ENCODE measurements around the gene DCTD.

Gene DCTD

DNA sequence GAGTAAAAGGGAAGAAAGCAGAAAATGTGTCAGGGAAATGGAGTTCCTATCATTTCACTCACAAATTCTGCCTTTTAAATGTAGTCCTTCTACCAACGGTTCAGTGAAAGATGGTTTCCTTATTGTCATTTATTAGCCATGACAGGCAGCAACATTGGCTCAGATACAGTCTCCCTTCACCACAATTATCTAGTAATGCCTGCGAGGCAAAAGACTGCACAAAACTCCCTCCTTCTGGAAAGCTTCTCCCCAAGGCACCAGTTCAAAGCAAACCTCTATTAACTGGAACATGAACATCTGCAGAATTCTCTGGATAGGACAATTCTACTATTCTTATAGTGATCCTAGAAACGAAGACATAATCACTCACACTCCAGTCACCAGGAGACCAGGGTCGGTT, 28.3 kb downstream of the DCTD start:
- no peak for DNase-seq

DNA sequence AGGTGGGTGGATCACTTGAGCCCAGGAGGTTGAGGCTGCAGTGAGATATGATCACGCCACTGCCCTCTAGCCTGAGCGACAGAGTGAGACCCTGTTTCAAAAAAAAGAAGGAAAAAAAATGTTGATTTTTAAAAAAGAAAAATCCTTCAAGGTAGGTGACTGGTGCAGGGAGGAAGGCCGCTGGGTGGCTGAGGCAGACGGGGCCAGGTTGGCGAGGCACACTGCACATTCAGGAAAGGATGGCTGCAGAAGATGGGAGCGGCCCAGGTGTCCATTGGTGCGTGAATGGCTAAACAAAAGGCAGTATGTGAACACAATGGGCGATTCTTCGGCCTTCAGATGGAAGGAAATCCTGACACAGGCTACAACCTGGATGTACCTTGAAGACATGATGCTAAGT, 30.4 kb downstream of the DCTD start:
- DNase-seq: no peak

DNA sequence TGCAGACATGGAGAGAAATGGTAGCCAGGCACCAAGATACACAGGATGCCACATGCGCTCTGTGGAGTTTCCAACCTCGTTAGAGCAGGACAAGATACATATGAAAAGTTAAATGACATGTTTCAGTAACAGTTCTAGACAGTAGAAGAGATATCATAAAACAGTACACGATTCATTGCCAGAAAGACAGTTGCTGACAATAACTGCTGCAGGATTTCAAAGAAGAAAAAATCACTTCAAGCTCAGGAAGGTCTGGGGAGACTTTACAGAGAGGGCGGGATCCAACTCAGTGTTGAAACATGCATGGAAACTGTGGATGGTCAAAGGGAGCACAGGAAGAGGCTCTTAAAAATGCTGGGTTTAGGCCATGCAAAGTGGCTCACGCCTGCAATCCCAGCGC, 31.0 kb downstream of the DCTD start:
- no peak for DNase-seq

DNA sequence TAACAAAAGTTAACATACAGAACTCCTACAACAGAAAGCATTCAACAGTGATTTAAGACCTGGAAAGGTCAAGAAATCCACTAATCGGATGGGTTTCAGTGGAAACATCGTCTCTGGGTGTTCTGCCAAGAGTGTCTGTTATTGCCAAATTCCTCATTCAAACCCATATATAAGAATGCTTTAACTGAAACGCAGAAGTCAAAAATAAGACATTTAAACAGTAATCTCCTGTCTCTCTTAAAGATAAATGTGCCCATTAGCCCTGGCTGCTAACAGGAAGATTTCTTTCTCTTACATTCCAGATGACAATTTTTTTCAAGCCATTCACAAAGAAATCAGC, 31.5 kb downstream of the DCTD start:
- no peak for DNase-seq

DNA sequence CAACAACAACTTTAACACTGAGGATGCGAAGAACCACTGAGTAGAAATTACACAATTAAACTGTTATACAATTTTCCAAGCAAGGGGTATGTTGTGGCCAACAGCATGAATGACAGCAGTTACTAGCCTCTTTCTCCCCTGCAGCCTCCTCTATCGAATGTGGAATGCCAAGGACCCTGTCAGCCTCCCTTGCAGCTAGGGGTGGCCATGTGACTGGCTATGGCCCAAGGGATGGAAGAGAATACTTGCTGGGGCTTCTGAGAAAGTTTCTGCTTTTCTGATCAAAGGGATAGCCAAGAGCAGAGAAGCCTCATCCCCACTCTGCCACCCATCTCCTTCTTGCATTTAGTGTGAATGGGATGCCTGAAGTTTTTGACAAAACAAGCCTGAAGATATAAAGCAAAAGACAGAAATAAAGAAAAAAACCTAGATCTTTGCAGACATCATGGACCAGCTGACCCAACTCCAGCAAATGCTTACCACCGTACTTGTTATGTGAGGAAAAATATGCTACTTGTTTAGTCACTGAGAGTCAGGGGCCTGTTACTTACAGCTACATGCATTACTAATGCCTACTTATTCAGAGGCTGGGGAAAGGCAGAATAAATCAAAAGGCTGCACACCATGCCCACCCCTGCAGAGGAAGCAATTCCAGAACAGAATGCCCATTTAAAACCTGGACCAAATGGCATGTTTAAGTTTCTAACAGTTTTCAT, 32.0 kb downstream of the DCTD start:
- DNase-seq: no peak

DNA sequence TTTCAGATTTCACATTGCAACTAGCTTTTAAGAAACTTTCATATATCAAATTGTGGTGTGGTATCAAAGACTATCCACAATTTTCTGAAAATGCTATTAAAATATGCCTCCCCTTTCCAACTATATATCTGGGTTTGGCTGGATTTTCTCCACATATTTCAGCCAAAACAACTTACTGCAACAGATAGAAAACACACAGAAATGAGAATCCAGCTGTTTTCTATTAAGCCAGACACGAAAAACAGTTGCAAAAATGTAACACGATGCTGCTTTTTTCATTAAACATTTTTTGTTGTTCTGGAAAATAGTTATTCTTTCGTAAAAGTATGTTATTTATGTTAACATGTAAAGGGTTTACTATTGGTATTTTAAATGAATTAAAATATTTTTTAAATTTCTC, 33.1 kb downstream of the DCTD start:
- DNase-seq: no peak

DNA sequence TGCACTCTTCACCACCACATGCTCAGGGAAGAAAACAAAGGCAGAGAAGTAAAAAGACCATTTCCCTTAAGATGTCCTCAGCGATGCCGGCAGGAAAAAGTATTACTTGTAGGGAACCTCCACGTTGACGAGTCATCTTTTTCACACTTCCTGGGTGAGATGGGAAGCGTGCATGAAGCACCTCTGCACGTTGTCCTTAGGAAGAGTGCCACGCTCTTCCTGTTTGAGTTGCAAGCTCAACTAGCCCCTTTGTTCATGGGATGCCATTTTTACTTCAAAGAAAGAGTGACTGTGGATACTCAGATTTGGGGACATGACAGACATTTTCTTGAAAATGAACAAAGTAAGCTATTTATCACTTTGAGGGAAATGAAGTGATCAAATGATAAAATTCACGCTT, 33.8 kb downstream of the DCTD start:
- no peak for DNase-seq

DNA sequence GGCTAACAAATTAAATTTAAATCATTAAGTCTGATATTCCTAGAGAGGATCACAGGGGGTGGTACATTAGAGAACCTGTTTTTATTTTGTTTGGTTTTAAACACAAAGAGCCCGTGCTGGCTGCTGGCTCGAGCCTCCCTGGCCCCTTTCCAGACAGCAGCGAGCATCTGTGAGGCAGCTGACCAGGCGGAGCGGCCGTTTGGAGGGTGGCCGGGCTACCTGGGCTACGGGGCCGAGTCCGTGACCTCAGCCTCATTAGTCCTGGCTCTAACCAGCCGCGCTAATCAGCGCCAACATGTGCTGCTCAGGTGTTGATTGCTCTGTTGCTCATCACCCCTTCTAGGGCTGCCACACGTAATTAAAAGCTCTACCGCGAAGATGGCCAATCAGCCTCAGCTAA, 35.3 kb downstream of the DCTD start:
- DNase-seq: no peak

DNA sequence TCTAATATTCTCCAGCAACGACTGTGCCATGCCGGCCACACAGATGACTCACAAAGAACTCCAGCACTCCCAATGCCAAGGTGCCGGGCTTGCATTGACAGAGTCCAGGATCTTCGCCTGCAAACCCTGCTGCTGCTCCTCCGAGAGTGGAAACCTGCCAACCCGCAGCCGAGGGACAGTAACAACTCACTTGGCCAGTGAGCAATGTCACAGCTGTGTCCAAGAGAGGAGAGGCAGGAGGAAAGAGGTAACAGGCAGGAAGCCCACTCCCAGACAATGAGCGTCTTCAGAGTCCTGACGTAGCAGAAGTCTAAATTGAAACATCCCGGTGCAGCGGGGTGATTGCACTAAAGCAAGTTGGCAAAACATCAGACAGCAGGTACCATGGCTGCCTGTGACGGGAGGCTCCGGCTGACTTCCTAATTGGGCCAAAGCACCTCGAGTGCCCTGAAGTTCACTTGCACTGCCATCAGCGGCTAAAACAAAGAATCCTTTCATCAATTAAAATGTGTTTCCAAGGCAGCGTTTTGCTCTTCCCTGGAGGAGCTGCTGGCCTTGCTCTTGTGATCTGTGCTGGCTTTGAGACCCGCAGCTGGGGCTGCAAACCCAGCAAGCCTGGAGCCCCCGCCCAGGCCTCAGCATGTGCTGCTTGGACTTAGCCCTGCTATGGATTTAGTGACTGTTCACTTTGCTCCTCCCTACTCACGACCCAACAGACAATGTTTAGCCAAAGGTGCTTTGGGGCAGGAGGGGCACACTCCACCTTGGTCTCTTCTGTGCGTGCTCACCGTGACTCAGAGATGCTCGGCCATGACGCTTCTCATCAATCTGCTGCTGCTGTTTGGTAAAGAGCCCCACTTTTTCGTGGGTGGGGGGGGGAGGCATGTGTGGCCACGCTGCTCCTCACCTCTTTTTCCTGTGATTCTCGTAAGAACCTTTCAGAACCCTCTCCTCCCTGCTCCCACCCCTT, 36.5 kb downstream of the DCTD start:
- no peak for DNase-seq

DNA sequence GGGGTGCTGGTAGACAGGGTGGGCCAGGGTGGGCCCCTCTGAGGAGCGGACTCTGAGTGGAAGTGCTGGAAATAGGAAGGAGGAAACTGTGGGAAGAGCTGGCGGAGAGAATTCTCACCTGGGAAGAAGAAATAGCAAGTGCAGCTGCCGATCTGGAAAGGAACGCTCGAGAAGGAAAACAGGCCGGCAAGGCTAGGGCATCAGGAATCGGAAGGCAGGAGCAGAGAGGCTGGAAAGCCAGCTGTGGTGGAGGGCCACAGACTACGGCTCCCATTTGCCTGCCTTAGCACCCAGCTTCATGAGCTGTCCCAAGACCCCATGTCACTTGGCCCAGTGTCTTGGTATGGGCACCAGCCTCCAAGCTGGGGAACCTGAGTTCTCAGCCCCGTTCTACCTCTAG, 37.3 kb downstream of the DCTD start:
- DNase-seq: no peak

DNA sequence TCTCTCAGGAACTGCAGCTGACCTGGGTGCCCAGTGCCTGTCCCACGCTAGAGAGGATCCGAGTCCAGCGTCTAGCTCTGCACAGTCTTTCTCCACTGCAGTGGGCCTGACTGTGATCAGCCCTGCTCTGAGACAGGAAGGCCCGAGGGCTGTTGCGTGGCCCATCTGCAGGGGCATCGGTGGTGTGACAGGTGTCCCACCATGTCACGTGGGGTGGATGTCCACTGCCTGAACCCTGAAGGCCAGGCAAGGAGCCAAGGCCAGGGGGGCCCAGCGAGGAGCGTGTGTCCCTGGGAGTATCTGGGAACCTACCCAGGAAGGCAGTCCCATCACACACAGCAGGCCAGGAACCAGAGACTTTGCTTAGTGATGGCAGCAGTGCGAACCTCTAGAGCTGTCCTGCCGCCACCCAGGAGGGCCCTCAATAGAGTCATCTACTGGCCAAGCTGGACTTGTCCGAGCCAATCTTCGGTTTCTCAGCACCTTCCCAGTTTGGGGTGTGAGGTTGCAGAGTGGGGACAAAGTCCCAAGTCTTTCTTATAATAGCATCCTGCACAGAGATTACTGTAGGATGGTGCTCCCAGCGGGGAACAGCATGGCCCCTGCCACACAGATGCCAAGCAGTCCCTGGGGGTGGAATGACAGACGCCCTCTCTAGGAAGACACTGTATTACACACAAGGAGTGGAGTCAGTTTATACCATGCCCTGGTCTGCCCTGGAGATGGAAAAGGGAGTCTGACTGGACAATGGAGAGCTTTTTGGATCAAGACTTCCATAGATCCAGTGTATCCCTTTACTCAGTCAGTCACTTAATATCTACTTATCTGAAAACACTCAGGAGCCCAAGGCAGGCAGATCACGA, 38.3 kb downstream of the DCTD start:
- DNase-seq: no peak

DNA sequence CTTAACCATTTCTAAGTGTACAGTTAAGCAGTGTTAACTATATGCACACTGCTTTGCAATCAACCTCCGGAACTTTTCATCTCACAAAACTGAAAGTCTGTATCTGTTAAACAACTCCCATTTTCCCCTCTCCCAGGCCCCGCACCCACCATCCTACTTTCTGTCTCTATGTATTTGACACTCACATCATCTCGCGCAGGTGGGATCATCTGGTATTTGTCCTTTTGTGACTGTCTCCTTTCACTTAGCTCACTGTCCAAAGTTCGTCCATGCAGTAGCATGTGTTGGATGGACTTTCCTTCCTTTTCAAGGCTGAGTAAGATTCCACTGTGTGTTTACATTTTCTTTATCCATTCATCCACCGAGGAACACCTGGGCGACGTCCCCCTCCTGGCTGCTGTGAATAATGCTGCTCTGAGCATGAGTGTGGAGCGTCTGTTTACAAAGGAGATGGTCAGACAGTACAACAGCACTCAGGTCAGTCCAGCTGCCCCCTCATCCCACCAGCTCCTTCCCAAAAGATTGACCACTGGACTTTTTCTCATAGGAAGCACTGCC, 39.8 kb downstream of the DCTD start:
- DNase-seq: no peak

DNA sequence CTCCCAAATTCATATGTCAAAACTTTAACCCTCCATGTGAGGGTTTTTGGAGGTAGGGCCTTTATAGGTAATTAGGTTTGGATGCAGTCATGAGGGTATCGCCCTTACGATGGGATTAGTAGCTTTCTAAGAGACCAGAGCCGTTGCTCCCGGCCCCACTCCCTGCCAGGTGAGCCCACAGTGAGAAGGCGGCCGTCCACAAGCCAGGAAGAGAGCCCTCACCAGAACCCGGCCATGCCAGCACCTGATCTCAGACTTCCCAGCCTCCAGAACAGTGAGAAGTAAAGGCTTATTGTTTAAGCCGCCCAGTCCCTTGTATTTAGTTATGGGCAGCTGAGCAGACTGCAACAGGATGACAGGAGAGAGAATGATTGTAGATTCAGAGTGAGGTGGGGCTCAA, 40.8 kb downstream of the DCTD start:
- no peak for DNase-seq

DNA sequence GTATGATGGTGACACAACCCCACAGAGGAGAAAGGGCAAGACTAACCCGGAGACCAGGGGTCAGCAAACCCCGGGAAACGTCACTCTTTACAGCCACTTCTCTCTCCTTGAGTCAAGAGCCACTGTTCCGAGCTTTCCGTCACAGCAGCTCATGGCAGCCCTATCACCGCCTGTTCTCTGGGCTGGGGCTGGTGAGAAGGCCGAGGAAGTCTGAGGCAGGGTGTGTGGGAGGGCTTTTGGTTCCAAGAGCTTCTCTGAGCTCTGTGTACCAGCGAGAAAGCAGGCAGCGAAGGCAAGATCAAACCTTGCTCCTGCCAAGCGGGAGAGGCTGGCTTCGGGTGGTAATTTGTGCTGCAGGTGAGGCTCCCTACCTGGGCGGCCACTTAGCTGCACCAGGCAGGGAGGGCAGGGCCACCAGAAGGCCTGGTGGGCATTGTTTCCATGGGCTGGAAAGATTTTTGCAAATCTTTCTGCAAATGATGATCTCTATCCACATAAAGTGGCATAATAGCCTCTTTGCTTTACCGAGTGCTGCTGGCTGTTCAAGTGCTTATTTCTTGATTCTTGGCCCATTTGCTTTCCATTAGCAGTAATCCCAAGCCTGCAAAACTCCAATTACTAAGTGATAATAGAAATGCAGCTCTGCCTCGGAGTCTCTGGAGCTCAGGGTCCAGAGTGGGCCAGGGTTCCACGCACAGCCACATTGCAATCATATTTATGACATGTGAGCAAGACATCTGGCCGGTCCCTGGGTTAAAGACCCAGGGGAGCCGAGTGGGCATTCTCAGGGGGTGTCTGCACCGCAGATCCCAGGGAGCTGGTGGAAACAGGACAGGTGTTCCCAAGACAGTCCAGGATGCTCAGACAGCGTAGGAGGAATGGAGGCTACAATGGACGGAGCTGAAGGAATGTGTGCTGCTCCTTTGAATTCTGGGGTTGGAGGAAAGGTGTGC, 41.5 kb downstream of the DCTD start:
- no peak for DNase-seq

DNA sequence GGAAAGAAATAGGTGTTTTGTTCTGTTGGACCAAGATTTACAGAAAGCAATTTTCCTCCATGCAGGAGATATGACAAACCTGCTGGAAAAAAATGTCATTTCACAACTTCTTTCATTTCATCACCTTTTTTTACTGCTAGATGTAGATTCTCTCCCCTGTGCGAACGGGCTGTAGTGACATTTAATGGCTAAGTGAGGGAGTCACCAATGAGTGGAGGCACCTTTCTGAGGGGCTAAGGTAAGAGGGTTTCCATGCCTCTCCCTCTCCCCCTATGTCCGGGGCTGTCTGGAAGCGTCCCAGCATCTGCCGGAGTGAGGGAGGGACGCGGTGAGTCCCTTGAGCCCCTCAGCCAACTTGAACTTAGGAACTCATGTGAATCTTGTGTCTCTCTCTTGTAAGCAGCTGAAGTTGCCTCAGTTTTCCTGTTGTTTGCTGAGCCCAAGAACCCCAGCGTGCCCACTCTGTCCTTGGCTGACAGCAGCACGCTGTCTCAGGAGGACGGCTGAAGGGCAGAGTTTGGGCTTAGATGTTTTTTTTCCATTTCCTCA, 42.3 kb downstream of the DCTD start:
- no peak for DNase-seq

DNA sequence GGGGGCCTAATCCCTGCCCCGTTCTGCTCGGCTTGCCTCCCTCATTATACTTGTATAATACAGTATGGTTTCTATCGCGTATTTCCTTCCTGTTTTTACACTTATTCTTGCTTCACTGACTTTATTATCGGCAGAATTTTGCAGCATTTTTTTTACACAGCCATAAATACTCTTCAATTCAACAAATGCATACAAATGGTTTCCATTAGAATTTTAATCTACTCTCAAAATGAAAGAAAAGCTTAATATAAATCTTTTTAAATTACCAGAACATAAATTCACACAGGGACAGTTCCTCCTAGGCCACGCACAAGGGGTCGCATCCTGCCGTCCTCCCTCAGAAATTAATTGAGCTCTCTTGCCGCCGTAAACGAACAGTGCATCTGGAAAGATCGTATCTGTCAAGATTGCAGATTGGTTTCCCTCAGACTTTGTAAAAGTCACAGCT, 42.9 kb downstream of the DCTD start:
- no peak for DNase-seq

DNA sequence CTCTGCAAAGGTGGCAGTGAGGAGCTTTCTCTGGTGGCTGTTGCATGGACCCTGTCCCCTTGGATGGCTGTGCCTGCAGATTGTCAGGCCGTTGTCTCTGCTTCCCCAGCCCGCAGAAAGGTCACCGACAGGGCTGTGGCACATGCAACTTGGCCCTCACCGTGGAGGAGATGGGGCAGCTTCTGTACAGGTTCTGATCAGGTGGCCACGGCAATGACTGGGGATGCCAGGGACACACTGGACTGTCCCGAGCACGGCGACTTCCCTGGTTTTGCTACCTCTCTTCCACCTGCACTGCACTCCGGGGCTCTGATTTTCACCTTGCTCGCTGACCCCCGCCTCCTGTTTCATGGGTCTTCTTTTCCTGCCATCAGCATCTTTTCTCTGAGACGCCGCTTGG, 43.5 kb downstream of the DCTD start:
- DNase-seq: no peak

DNA sequence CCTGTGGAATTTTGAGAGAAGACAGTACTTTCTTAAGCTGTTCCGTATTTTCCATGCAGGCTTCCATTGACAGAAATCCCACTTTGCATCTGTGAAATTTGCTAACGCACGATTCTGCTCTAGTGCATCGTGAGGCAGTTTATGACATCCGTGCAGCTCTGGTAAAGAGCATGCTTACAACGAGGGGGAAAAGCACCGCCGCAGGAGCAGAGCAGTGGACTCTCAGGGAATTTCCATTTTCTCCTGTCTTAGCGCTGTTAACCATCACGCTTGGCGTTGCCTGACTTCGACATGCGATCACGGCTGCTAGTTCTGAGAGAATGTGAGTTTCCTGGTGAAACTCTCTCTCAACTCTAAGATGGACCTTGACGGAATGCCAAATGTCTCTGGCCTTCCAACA, 43.9 kb downstream of the DCTD start:
- no peak for DNase-seq

DNA sequence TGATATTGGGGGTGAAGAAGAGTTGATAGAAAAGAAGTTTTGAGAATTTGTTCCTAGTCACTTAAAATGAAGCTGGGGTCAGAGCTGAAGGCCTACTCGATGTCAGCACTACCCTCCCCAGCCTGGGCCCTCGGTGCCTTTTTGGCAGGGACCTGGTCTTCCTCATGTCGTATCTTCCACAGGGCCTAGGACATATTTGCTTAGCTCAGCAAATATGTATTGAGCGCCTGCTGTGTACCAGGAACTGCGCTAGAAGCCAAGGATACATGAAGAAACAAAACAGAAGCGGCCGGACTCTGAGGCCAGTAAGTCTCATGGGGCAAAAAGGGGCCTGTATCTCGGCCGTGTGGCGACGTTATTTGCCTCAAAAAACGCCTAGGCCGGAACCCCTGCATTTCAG, 44.3 kb downstream of the DCTD start:
- no peak for DNase-seq

DNA sequence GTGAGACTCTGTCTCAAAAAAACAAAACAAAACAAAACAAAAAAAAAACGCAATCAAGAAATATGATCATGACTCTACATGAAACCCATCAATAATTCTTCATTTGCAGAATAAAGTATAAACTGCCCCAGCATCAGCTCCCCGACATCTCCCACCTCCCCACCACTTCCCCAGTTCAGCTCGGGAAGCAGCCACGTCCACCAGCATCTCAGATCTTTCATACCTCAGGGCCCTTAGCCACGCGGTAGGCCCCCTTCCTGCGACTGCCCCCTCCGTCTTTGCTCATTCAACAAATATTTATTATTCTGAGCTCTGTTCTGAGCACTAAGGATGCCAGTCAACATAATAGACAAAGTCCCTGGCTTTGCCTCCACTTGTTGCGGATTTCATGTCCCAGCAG, 45.6 kb downstream of the DCTD start:
- DNase-seq: no peak

DNA sequence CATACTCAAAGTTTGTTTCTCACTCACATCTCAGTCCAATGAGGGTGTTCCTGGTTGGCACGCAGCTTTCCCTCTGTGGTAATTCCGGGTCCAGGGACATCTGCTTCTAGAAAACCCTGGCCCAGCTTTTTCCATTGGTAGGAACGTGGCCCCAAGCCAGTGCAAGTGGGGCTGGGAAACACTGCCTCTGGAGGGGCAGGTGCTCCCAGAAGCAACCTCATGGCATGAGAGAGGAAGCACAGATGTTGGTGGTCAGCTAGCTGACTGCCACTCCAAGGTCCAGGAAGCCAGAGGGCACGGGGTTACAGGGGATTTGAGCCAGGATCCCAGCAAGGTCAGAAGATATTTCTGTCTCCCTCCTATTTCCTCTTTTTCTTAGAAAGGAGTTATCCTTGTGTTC, 47.5 kb downstream of the DCTD start:
- DNase-seq: no peak

DNA sequence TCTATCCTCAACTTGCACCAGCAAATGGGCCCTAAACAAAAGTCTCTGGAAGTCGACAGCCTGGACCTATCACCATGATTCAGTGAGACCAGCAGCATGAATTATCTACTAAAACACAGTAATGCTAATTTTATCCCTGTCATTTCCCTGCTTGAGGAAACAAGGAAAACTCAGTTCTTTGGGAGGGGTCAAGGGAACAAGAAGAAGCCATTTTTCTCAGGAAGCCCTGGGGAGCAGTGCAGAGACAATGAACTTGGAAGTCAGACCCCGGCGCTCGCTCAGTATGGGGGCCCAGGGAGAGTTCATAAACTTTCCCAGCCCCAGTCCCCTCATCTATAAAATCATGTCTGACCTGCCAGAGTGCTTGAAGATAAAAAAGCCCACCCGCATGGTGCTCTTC, 50.4 kb downstream of the DCTD start:
- no peak for DNase-seq

All from SIG-M5 (cell line).